ENCODE data around the gene CCDC146. TPM values are rescaled to one million over a fixed set of nuclear protein-coding genes. Genes with fewer than 3 reads are reported as not detected.

Gene CCDC146
- total and polyA plus RNA-seq, 8 donors = 2.5 to 7.9 (median 3.3) TPM

DNA sequence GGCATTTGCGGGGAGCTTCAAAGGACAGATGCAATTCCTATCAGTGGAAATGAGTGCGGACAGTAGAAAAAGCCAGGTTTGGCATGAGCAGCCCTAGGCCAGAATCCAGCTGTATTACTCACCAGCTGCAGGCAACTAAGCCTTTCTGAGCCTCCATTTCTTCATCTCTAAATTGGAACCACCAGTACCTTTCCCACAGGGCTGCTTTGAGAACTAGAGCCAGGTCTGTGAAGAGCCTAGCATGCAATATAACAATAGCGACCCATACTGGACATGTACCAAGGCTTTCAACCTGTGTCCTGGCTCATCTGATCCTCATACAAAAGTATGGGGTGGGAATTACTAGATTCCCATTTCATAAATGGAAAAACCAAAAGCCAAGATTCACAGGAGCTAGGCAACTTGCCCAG lies 192.8 kb downstream of the CCDC146 start:
- Histone ChIP-seq H3K27me3 (no peaks in the 10 kb centered on the region), H3K4me3 (no peak overlapping the region), H3K4me1 (no peaks in the 10 kb centered on the region), H3K36me3 (peaks cover 0 to 19% (median 0%) of the 10 kb centered on the region in 3 donors), H3K27ac (no peak overlapping the region), H3K9me3 (no peaks in the 10 kb centered on the region)
- whole genome bisulfite sequencing, 2 donors = 91% methylated on average over 3 of the region's 3 CpGs
- FAIRE-seq (no peak), ATAC-seq (peak in 2 of 4 donors; percentile 15 to 38), DNase-seq (no peak)
- intact Hi-C loops (cut with DNase I) = no loop called here
- TF ChIP-seq CTCF (IDR thresholded peaks at IDR 0.05) = no peak

DNA sequence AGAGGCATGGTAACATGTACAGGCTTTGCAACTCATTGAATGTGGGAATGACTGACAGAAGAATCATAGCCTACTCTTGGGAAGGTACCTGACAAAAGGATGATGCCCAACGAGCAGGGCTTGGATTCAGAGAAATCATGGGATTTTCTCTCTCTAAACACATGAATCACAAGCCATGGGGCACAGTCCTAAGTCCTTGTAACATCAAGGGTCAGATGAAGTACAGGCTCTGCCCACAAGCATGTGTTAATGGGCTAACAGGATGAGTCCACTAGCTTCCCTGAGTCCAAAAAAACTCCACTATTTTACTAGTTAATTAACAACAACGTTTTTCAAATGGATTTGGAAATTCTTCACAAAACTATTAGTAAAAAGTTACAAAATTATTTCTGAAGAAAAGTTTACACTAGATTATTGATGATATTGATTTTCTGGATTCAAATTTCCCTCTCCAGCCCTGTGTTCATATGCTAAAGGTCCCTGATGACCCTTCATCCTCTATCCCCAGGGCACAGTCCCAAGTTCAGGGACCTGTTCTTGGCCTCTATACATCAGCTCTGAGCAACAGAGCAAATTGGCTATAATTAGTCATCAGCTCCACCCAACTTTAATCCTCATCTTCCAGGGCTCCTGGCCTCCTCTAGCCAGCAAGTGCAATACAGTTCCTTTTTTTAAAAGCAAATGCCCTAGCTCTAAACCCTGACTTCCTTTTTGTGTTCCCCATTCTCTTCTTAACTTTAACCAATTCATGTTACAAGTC lies 194.0 kb downstream of the CCDC146 start:
- intact Hi-C loops (cut with DNase I) = no loop called here
- H3K9me3 ChIP-seq = no peaks in the 10 kb centered on the region
- ATAC-seq = no peak

DNA sequence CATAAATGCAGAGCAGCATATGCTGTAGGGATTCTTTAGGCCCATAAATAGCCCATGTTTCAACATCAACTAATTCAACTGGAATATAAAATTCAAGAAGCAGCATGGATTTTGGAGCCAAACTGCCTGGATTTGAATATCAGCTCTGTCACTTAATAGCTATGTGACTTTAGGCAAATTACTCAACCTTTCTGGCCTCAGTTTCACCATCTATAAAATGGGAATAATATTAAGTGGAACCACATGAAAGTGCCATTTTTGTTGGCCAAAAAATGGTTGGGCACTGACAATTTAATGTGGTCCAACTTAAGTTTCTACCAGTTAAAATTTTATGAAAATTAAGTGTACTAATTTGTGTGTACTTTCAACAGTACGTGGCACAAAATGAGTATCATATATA lies 195.6 kb downstream of the CCDC146 start:
- 73 to 100% methylated on average over 1 of the region's 1 CpG for WGBS, 2 donors
- H3K27me3 ChIP-seq = no peaks in the 10 kb centered on the region
- FAIRE-seq = no peak
- H3K4me1 ChIP-seq = no peaks in the 10 kb centered on the region
- ATAC-seq = no peak
- no peak overlapping the region for H3K4me3 ChIP-seq
- peaks cover 0 to 12% (median 0%) of the 10 kb centered on the region in 3 donors for H3K36me3 ChIP-seq
- DNase-seq = no peak
- H3K9me3 ChIP-seq = no peaks in the 10 kb centered on the region
- no peak overlapping the region for H3K27ac ChIP-seq
- intact Hi-C loops (cut with DNase I) = no loop called here
- TF ChIP-seq CTCF (IDR thresholded peaks at IDR 0.05) = no peak

More for the DNA sequence above, 194.0 kb downstream of the CCDC146 start:
- no peak for TF ChIP-seq CTCF (IDR thresholded peaks at IDR 0.05)
- DNase-seq = no peak
- WGBS, 2 donors = 43 to 46% methylated on average over 2 of the region's 2 CpGs
- H3K4me1 ChIP-seq = no peaks in the 10 kb centered on the region
- peaks cover 0 to 19% (median 0%) of the 10 kb centered on the region in 3 donors for H3K36me3 ChIP-seq
- no peak overlapping the region for H3K27ac ChIP-seq
- no peak for FAIRE-seq
- no peaks in the 10 kb centered on the region for H3K27me3 ChIP-seq
- no peak overlapping the region for H3K4me3 ChIP-seq

DNA sequence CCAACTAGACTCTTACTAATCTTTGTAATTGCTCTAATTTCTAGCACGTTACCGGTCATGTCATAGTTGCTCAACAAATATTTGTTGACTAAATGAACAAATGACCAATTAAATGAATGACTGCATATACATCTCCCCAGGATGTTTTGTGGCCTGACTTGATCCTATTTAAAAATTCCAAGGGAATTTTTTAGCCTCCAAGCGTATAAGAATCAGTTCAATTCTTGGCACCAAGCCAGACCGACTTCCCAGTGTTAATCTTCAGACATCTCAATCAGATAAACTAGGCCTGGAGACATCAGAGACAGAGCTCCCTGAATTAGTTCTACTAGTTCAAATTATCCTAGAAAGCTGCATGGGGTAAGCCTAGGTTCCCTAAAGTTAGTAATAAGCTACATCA lies 197.7 kb downstream of the CCDC146 start:
- Histone ChIP-seq H3K9me3 (no peaks in the 10 kb centered on the region), H3K27ac (no peak overlapping the region), H3K4me3 (no peak overlapping the region), H3K36me3 (peaks cover 0 to 8% (median 0%) of the 10 kb centered on the region in 3 donors), H3K4me1 (no peaks in the 10 kb centered on the region), H3K27me3 (no peaks in the 10 kb centered on the region)
- WGBS, 2 donors = 77 to 79% methylated on average over 4 of the region's 4 CpGs
- FAIRE-seq (no peak), ATAC-seq (no peak), DNase-seq (no peak)
- intact Hi-C loops (cut with DNase I) = no loop called here
- no peak for TF ChIP-seq CTCF (IDR thresholded peaks at IDR 0.05)

- Histone ChIP-seq H3K9me3 (no peaks in the 10 kb centered on the region), H3K27ac (no peak overlapping the region), H3K4me1 (no peaks in the 10 kb centered on the region), H3K27me3 (no peaks in the 10 kb centered on the region), H3K4me3 (no peak overlapping the region), H3K36me3 (peaks cover 0 to 8% (median 0%) of the 10 kb centered on the region in 3 donors)
- DNase-seq (no peak), ATAC-seq (no peak), FAIRE-seq (no peak)
- 65 to 68% methylated on average over 2 of the region's 2 CpGs for WGBS, 2 donors
- TF ChIP-seq CTCF (IDR thresholded peaks at IDR 0.05) = no peak
- intact Hi-C loops (cut with DNase I) = no loop called here
These were observed 198.3 kb downstream of the CCDC146 start for GRCh38 chr7:77320714-77321113.

Measured in pancreas (tissue), 10 donors.